HepG2 (cell line): Measurements from ENCODE around the gene POC1A. TPM values are rescaled to one million over a fixed set of nuclear protein-coding genes. Genes with fewer than 3 reads are reported as not detected.

Experiments
- ATAC-seq: fragments of 200-7000 bp; cut with Tn5 transposase; 3 replicates; pipeline ENCODE4 v1.9.1; 2020; ENCODE audit warnings: mild to moderate bottlenecking, moderate library complexity
- BruUV-seq: library from RNA; stranded (reverse); fragments of 400-500 nt; replicated peaks from 2 replicates; lab custom pipeline; 2021; lab: Mats Ljungman, UMichigan
- CTCF ChIA-PET: fragments of 300-600 bp; formaldehyde crosslinking; extraction: SDS; loops from one replicate; lab custom pipeline; 2021; ENCODE audit warnings: low total read pairs, inconsistent platforms, low intra/inter-chr PET ratio; lab: Yijun Ruan, JAX
- POLR2A ChIA-PET: fragments of 350-600 bp; sonication (Branson Sonifier 250); formaldehyde crosslinking; loops from one replicate; lab custom pipeline; 2020; ENCODE audit warnings: antibody characterized with exemption, inconsistent platforms; lab: Yijun Ruan, JAX
- DNase-seq: peaks from one replicate; pipeline ENCODE4 v3.0.0-alpha.2; 2015; ENCODE audit warnings: low spot score
- FAIRE-seq: peaks from 3 replicates; lab custom pipeline; 2011; peaks lifted over from hg19 to GRCh38; lab: Jason Lieb, UNC
- H2AFZ ChIP-seq: one replicate; pipeline ENCODE4 v1.6.1; 2011; ENCODE audit warnings: low read length, inconsistent platforms
- H3K27ac ChIP-seq: fragments of 300-600 bp; 3 replicates; pipeline ENCODE4 v1.8.0; 2011; ENCODE audit warnings: mixed run types, mild to moderate bottlenecking, mixed read lengths, low read length, inconsistent platforms; ENCODE audit not compliant: insufficient read depth; ENCODE audit errors: extremely low read length
- H3K27me3 ChIP-seq, 2 experiments: fragments of 200-600 bp in 1 of 2; 2 replicates in 1 of 2; 3 replicates in 1 of 2; pipeline versions ENCODE4 v1.6.0 to v1.8.0; 2011; ENCODE audit warnings: low read length in 2 of 2, mild to moderate bottlenecking in 2 of 2, moderate library complexity in 2 of 2, inconsistent platforms in 1 of 2; ENCODE audit not compliant: insufficient read depth in 2 of 2, control insufficient read depth in 1 of 2
- H3K36me3 ChIP-seq, 2 experiments: fragments of 200-600 bp in 1 of 2; replicated peaks in 1 of 2; 2 replicates in 1 of 2; 3 replicates in 1 of 2; pipeline versions ENCODE4 v1.5.1 to v1.8.0; 2011; ENCODE audit warnings: low read length in 2 of 2, inconsistent platforms in 1 of 2; ENCODE audit not compliant: insufficient read depth in 2 of 2, control insufficient read depth in 1 of 2
- H3K4me1 ChIP-seq: 2 replicates; pipeline ENCODE4 v1.5.1; 2012; ENCODE audit warnings: low read length, inconsistent platforms; ENCODE audit not compliant: insufficient read depth
- H3K4me2 ChIP-seq: 2 replicates; pipeline ENCODE4 v1.6.0; 2011; ENCODE audit warnings: low read depth, low read length, inconsistent platforms
- H3K4me3 ChIP-seq, 3 experiments: fragments of 200-600 bp in 1 of 3; sonication (generic), shearing (Covaris generic) in 1 of 3; replicated peaks in 1 of 3; 2 replicates each; pipeline ENCODE4 v1.5.1; 2011 to 2016; ENCODE audit warnings: low read length in 3 of 3, inconsistent platforms in 2 of 3, low read depth in 2 of 3, mild to moderate bottlenecking in 2 of 3, control low read depth in 1 of 3, mixed read lengths in 1 of 3; ENCODE audit not compliant: insufficient read depth in 1 of 3
- H3K79me2 ChIP-seq: one replicate; pipeline ENCODE4 v1.6.1; 2011; ENCODE audit warnings: low read length, inconsistent platforms; ENCODE audit not compliant: insufficient read depth
- H3K9ac ChIP-seq: 2 replicates; pipeline ENCODE4 v1.6.0; 2011; ENCODE audit warnings: mild to moderate bottlenecking, low read depth, low read length, inconsistent platforms; ENCODE audit not compliant: insufficient read depth
- H3K9me3 ChIP-seq: 2 replicates; pipeline ENCODE4 v1.5.1; 2012; ENCODE audit warnings: mild to moderate bottlenecking, low read length
- H4K20me1 ChIP-seq: 2 replicates; pipeline ENCODE4 v1.6.0; 2011; ENCODE audit warnings: inconsistent platforms, mild to moderate bottlenecking, low read length, moderate library complexity; ENCODE audit not compliant: insufficient read depth
- ATM ChIP-seq: fragments of 450-650 bp; IDR thresholded peaks from 2 replicates; pipeline ENCODE4 v1.7.1; 2017; ENCODE audit warnings: mild to moderate bottlenecking, borderline replicate concordance
- FOSL2 ChIP-seq: sonication (generic); formaldehyde crosslinking; IDR thresholded peaks from 2 replicates; pipeline ENCODE4 v1.4.0; 2020; ENCODE audit warnings: missing genetic modification reagents
- GABPA ChIP-seq, 2 experiments: IDR thresholded peaks; 2 replicates each; pipeline ENCODE4 v1.6.1; 2011 to 2016; ENCODE audit warnings: low read depth in 2 of 2, low read length in 1 of 2, missing biosample characterization in 1 of 2, missing genetic modification characterization in 1 of 2
- HMG20B ChIP-seq: conservative IDR thresholded peaks from 2 replicates; pipeline ENCODE4 v1.6.1; 2016; ENCODE audit warnings: missing genetic modification reagents, missing compliant biosample characterization
- NFYC ChIP-seq: IDR thresholded peaks from 2 replicates; pipeline ENCODE4 v1.6.1; 2016; ENCODE audit warnings: missing genetic modification reagents, missing compliant biosample characterization
- POLR2G ChIP-seq: fragments of 200-400 bp; formaldehyde crosslinking; IDR thresholded peaks from 2 replicates; pipeline ENCODE4 v1.6.1; 2018; ENCODE audit warnings: mild to moderate bottlenecking, low read depth, low read length, moderate library complexity
- SCMH1 ChIP-seq: sonication (generic); formaldehyde crosslinking; IDR thresholded peaks from 2 replicates; pipeline ENCODE4 v1.9.0; 2021; ENCODE audit warnings: missing genetic modification reagents, mild to moderate bottlenecking, borderline replicate concordance
- SOX5 ChIP-seq: IDR thresholded peaks from 2 replicates; pipeline ENCODE4 v1.6.1; 2016; ENCODE audit warnings: borderline replicate concordance
- WIZ ChIP-seq: sonication (generic); formaldehyde crosslinking; IDR thresholded peaks from 2 replicates; pipeline ENCODE4 v1.5.1; 2020; ENCODE audit warnings: mild to moderate bottlenecking, missing genetic modification reagents
- ZBTB7A ChIP-seq: sonication (generic); formaldehyde crosslinking; IDR thresholded peaks from 2 replicates; pipeline ENCODE4 v1.8.0; 2022; ENCODE audit warnings: mild to moderate bottlenecking, missing genetic modification reagents
- ZC3H4 ChIP-seq: sonication (generic); formaldehyde crosslinking; IDR thresholded peaks from 2 replicates; pipeline ENCODE4 v1.4.0; 2020; ENCODE audit warnings: missing genetic modification reagents, borderline replicate concordance
- ZFP36 ChIP-seq: fragments of 150-350 bp; IDR thresholded peaks from 2 replicates; pipeline ENCODE4 v1.6.1; 2018; ENCODE audit warnings: borderline replicate concordance, low read length, low read depth; ENCODE audit not compliant: partially characterized antibody
- ZNF83 ChIP-seq: sonication (generic); formaldehyde crosslinking; IDR thresholded peaks from 2 replicates; pipeline ENCODE4 v1.4.0; 2020; ENCODE audit warnings: missing genetic modification reagents, mild to moderate bottlenecking, borderline replicate concordance
- WGBS: methylation state at CpG from one replicate; pipeline ENCODE4 v1.1.6; 2017; ENCODE audit warnings: low lambda C conversion rate; 5-methylcytosine and 5-hydroxymethylcytosine counted together
- in situ Hi-C: cut with HindIII; loops from 2 replicates; pipeline ENCODE4 v1.10.0; 2017; ENCODE audit warnings: low pct_unique_long_range_greater_than_20kb; ENCODE audit not compliant: extremely low pct_ligation_motif_present
- intact Hi-C: fragments of 100-400 bp; cut with micrococcal nuclease; formaldehyde crosslinking; loops from one replicate; pipeline ENCODE4 v1.10.0; 2022; ENCODE audit not compliant: unreplicated experiment
- polyA plus RNA-seq, 8 experiments: library from polyadenylated mRNA; depleted of rRNA in 3 of 8; stranded (reverse) in 7 of 8; unstranded in 1 of 8; fragments of >200 nt; fragmentation: Illumina TruSeq in 4 of 8; extraction: Trizol in 4 of 8; gene quantifications; 2 replicates each; pipeline versions ENCODE4 v1.2.1 to v1.2.3, GENCODE V29; 2011 to 2016; ENCODE audit warnings: low read depth in 4 of 8, missing spikeins in 1 of 8, mixed read lengths in 1 of 8; ENCODE audit not compliant: insufficient read depth in 1 of 8
- total RNA-seq, 5 experiments: library from RNA; depleted of rRNA; stranded (reverse); fragments of >200 nt; fragmentation: Illumina TruSeq; extraction: Trizol; gene quantifications; 2 replicates each; pipeline ENCODE4 v1.2.3, GENCODE V29; 2016; ENCODE audit warnings: low read depth in 1 of 5
- TF ChIP-seq, protein P1 (sequence below): sonication (generic); formaldehyde crosslinking; IDR thresholded peaks from 2 replicates; pipeline ENCODE4 v1.4.0; 2020; ENCODE audit warnings: missing genetic modification reagents, mild to moderate bottlenecking, borderline replicate concordance
- TF ChIP-seq, protein P2 (sequence below): sonication (generic); formaldehyde crosslinking; IDR thresholded peaks from 2 replicates; pipeline ENCODE4 v1.5.0; 2020; ENCODE audit warnings: mild to moderate bottlenecking, missing genetic modification reagents
- TF ChIP-seq, protein P3 (sequence below): sonication (generic); formaldehyde crosslinking; IDR thresholded peaks from 2 replicates; pipeline ENCODE4 v1.4.0; 2020; ENCODE audit warnings: missing genetic modification reagents, mild to moderate bottlenecking, borderline replicate concordance

The POC1A gene
- total and polyA plus RNA-seq, 2 of the 13 experiments (the other 11 are each of a cell fraction or from before 2014, with no cell fraction given), result 14.6 to 20.0 TPM

DNA sequence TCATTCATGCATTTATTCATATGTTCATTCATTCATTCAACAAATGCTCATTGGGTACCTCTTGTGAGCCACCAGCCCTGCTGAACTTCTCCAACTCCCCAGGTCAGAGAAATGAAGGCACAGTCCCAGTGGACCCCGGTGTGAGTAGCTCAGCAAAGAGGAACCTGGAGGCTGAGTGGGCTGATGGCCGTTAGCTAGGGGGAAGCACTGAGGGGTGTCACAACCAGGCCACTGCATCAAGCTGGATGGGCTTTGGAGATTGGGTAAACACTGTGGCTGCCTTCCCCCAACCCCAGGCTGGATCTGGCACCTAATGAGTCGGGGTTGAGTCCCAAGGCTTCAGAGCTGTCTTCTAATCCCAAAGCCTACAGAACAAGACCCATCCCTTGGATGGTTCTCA, 31.6 kb upstream of the POC1A start:
- WGBS, result 61% methylated on average over 2 of the region's 3 CpGs
- POLR2A ChIA-PET, result interaction anchor here (0.6 to 1.6 kb wide), 5 partner anchors 9 to 686 kb away, joined by 3 to 4 read pairs (median 3); partner anchors contain the start of gene DCAF1
- FAIRE-seq (no peak), ATAC-seq (no peak), DNase-seq (no peak)
- Histone ChIP-seq H3K9ac (no peak overlapping the region), H3K4me2 (no peak overlapping the region), H3K4me1 (peaks cover 92% of the 10 kb centered on the region), H2AFZ (no peak overlapping the region), H3K36me3 (no peaks in the 10 kb centered on the region), H3K79me2 (no peaks in the 10 kb centered on the region), H3K27ac (no peak overlapping the region), H3K9me3 (no peaks in the 10 kb centered on the region), H4K20me1 (no peaks in the 10 kb centered on the region), H3K4me3 (no peak overlapping the region), H3K27me3 (no peaks in the 10 kb centered on the region)
- no TSS peak for BruUV-seq
- CTCF ChIA-PET, result no interaction called here
- intact Hi-C loops (no loop called here), in situ Hi-C loops (no loop called here)
- TF ChIP-seq ZFP36 (no peak), GABPA (IDR thresholded peaks at IDR 0.05; ENCODE audit: low read depth, low read length) (no peak), GABPA (CRISPR knock-in tag; IDR thresholded peaks at IDR 0.05; ENCODE audit: low read depth) (no peak), POLR2G (no peak), ZBTB7A (CRISPR knock-in tag) (no peak), SCMH1 (CRISPR knock-in tag) (no peak), WIZ (CRISPR knock-in tag) (no peak), ZC3H4 (no peak), HMG20B (CRISPR knock-in tag) (no peak), NFYC (CRISPR knock-in tag) (no peak), FOSL2 (no peak), ATM (no peak), ZNF83 (no peak), SOX5 (CRISPR knock-in tag) (no peak)
- TF ChIP-seq, protein P1, sequence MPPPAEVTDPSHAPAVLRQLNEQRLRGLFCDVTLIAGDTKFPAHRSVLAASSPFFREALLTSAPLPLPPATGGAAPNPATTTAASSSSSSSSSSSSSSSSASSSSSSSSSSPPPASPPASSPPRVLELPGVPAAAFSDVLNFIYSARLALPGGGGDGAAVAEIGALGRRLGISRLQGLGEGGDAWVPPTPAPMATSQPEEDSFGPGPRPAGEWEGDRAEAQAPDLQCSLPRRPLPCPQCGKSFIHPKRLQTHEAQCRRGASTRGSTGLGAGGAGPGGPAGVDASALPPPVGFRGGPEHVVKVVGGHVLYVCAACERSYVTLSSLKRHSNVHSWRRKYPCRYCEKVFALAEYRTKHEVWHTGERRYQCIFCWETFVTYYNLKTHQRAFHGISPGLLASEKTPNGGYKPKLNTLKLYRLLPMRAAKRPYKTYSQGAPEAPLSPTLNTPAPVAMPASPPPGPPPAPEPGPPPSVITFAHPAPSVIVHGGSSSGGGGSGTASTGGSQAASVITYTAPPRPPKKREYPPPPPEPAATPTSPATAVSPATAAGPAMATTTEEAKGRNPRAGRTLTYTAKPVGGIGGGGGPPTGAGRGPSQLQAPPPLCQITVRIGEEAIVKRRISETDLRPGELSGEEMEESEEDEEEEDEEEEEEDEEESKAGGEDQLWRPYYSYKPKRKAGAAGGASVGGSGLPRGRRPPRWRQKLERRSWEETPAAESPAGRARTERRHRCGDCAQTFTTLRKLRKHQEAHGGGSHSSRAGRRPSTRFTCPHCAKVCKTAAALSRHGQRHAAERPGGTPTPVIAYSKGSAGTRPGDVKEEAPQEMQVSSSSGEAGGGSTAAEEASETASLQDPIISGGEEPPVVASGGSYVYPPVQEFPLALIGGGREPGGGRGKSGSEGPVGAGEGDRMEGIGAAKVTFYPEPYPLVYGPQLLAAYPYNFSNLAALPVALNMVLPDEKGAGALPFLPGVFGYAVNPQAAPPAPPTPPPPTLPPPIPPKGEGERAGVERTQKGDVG, result no peak
- TF ChIP-seq, protein P2, sequence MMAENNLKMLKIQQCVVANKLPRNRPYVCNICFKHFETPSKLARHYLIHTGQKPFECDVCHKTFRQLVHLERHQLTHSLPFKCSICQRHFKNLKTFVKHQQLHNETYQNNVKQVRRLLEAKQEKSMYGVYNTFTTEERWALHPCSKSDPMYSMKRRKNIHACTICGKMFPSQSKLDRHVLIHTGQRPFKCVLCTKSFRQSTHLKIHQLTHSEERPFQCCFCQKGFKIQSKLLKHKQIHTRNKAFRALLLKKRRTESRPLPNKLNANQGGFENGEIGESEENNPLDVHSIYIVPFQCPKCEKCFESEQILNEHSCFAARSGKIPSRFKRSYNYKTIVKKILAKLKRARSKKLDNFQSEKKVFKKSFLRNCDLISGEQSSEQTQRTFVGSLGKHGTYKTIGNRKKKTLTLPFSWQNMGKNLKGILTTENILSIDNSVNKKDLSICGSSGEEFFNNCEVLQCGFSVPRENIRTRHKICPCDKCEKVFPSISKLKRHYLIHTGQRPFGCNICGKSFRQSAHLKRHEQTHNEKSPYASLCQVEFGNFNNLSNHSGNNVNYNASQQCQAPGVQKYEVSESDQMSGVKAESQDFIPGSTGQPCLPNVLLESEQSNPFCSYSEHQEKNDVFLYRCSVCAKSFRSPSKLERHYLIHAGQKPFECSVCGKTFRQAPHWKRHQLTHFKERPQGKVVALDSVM, result no peak
- TF ChIP-seq, protein P3, sequence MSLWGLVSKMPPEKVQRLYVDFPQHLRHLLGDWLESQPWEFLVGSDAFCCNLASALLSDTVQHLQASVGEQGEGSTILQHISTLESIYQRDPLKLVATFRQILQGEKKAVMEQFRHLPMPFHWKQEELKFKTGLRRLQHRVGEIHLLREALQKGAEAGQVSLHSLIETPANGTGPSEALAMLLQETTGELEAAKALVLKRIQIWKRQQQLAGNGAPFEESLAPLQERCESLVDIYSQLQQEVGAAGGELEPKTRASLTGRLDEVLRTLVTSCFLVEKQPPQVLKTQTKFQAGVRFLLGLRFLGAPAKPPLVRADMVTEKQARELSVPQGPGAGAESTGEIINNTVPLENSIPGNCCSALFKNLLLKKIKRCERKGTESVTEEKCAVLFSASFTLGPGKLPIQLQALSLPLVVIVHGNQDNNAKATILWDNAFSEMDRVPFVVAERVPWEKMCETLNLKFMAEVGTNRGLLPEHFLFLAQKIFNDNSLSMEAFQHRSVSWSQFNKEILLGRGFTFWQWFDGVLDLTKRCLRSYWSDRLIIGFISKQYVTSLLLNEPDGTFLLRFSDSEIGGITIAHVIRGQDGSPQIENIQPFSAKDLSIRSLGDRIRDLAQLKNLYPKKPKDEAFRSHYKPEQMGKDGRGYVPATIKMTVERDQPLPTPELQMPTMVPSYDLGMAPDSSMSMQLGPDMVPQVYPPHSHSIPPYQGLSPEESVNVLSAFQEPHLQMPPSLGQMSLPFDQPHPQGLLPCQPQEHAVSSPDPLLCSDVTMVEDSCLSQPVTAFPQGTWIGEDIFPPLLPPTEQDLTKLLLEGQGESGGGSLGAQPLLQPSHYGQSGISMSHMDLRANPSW, result no peak
